ENCODE measurements around the gene ME3.

ME3 gene

GRCh38 chr11:86672007-86672621, at the start of gene ME3:
Gene ME3, minus strand, starts transcription at chr11:86672616.
- peak within 1 kb of the TSS; percentile 54 for H3K4me3 ChIP-seq (ENCODE audit: low read depth, low read length)
- no peak for DNase-seq (ENCODE audit: low read depth)
- no peak for TF ChIP-seq CTCF (IDR thresholded peaks at IDR 0.05; ENCODE audit: low read depth, low read length, missing control alignments)

GRCh38 chr11:86722006-86722405, 49.6 kb upstream of the ME3 start:
- no peak overlapping the region for H3K4me3 ChIP-seq (ENCODE audit: low read depth, low read length)
- no peak for TF ChIP-seq CTCF (IDR thresholded peaks at IDR 0.05; ENCODE audit: low read depth, low read length, missing control alignments)
- DNase-seq (ENCODE audit: low read depth) = no peak

GRCh38 chr11:86720546-86720945, 48.1 kb upstream of the ME3 start:
- no peak overlapping the region for H3K4me3 ChIP-seq (ENCODE audit: low read depth, low read length)
- no peak for DNase-seq (ENCODE audit: low read depth)
- TF ChIP-seq CTCF (IDR thresholded peaks at IDR 0.05; ENCODE audit: low read depth, low read length, missing control alignments) = no peak

- TF ChIP-seq CTCF (IDR thresholded peaks at IDR 0.05; ENCODE audit: low read depth, low read length, missing control alignments) = no peak
- H3K4me3 ChIP-seq (ENCODE audit: low read depth, low read length) = no peak overlapping the region
- no peak for DNase-seq (ENCODE audit: low read depth)
Observed at GRCh38 chr11:86719781-86720463, 47.5 kb upstream of the ME3 start.

GRCh38 chr11:86718999-86719398, 46.6 kb upstream of the ME3 start:
- H3K4me3 ChIP-seq (ENCODE audit: low read depth, low read length) = no peak overlapping the region
- TF ChIP-seq CTCF (IDR thresholded peaks at IDR 0.05; ENCODE audit: low read depth, low read length, missing control alignments) = no peak
- no peak for DNase-seq (ENCODE audit: low read depth)

- no peak overlapping the region for H3K4me3 ChIP-seq (ENCODE audit: low read depth, low read length)
- DNase-seq (ENCODE audit: low read depth) = no peak
- no peak for TF ChIP-seq CTCF (IDR thresholded peaks at IDR 0.05; ENCODE audit: low read depth, low read length, missing control alignments)
Observed at GRCh38 chr11:86718521-86718920, 46.1 kb upstream of the ME3 start.
